ENCODE measurements around the gene NOX1.
"Not testable (repeated sequence)": the region's sequence is repeated elsewhere in the genome, so short reads cannot be mapped to it uniquely, and the experiment has no call there.

Gene NOX1

GRCh38 chrX:100817340-100817739 lies 56.8 kb downstream of the NOX1 start:
- FAIRE-seq, result no peak
- no peak for DNase-seq (ENCODE audit: insufficient read length)
- TF ChIP-seq POLR2A (IDR thresholded peaks at IDR 0.05; ENCODE audit: low read depth, low read length), result no peak
- no peak for TF ChIP-seq TAF1 (IDR thresholded peaks at IDR 0.05; ENCODE audit: borderline replicate concordance, low read depth, low read length)
- no peak for TF ChIP-seq POLR2AphosphoS5 (IDR thresholded peaks at IDR 0.05; ENCODE audit: low read depth, low read length)

- TF ChIP-seq TAF1 (IDR thresholded peaks at IDR 0.05; ENCODE audit: borderline replicate concordance, low read depth, low read length) (no peak), POLR2AphosphoS5 (IDR thresholded peaks at IDR 0.05; ENCODE audit: low read depth, low read length) (no peak), POLR2A (IDR thresholded peaks at IDR 0.05; ENCODE audit: low read depth, low read length) (no peak)
- no peak for DNase-seq (ENCODE audit: insufficient read length)
- FAIRE-seq, result no peak
These were observed 61.7 kb downstream of the NOX1 start for GRCh38 chrX:100812216-100813158.

DNA sequence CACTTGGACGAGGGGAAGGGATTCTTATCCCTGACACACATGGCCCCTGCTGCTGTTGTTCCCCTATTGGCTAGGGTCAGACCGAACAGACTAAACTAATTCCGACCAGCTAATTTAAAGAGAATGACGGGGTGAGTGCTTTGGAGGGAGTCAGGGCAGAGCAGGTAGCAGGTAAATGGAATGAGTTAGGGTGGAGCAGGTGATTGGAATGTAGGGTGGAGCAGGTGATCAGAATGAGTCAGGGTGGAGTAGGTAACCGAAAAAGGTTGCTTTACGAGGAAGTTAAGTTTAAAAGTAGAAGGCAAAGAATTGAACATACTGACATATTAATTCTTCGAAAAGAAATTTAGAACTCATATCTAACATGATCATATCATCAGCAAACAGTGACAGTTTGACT lies 65.9 kb downstream of the NOX1 start:
- not testable (repeated sequence) for DNase-seq (ENCODE audit: insufficient read length); FAIRE-seq

- DNase-seq (ENCODE audit: insufficient read length), result no peak
These were observed 69.4 kb downstream of the NOX1 start for GRCh38 chrX:100804780-100805179.

GRCh38 chrX:100802843-100803242 lies 71.3 kb downstream of the NOX1 start:
- DNase-seq (ENCODE audit: insufficient read length), result no peak
- TF ChIP-seq POLR2A (IDR thresholded peaks at IDR 0.05; ENCODE audit: low read depth, low read length) (no peak), POLR2AphosphoS5 (IDR thresholded peaks at IDR 0.05; ENCODE audit: low read depth, low read length) (no peak), TAF1 (IDR thresholded peaks at IDR 0.05; ENCODE audit: borderline replicate concordance, low read depth, low read length) (no peak)
- FAIRE-seq, result no peak

More at GRCh38 chrX:100804780-100805179, 69.4 kb downstream of the NOX1 start:
- no peak for FAIRE-seq
- TF ChIP-seq POLR2AphosphoS5 (IDR thresholded peaks at IDR 0.05; ENCODE audit: low read depth, low read length) (no peak), POLR2A (IDR thresholded peaks at IDR 0.05; ENCODE audit: low read depth, low read length) (no peak), TAF1 (IDR thresholded peaks at IDR 0.05; ENCODE audit: borderline replicate concordance, low read depth, low read length) (no peak)

DNA sequence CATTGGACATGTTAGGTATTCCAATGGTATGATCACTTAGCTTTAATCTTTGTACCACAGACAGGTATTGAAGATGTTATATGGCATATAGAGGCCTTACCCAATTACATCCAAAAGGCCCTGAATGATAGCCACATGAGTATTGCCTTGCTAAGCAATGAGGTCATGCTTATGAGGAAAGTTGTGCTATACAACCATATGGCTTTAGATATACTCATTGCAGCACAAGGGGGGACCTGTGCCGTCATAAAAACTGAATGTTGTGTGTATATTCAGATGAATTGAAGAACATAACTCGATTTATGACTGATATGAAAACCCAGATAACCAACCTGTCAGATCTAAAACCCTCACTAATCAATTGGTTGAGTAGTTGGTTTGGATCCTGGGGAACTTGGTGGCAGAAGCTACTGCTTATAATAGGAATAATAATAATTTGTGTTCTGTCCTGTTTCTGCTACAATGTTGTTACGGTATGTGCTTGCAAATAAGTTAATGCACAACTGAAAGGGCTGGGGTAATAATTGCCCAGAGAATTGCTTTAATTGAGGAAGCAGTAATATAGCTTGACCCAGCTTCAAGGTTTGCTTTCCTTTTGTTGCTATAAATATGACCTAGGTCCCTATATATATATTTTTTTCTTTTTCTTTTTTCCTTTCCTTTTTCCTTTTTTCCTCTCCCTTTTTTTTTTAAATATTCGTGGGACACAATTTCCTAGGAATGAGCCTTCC lies 75.5 kb downstream of the NOX1 start:
- no peak for DNase-seq (ENCODE audit: insufficient read length)
- no peak for FAIRE-seq
- no peak for TF ChIP-seq POLR2AphosphoS5 (IDR thresholded peaks at IDR 0.05; ENCODE audit: low read depth, low read length)
- no peak for TF ChIP-seq TAF1 (IDR thresholded peaks at IDR 0.05; ENCODE audit: borderline replicate concordance, low read depth, low read length)

- TF ChIP-seq POLR2AphosphoS5 (IDR thresholded peaks at IDR 0.05; ENCODE audit: low read depth, low read length) (no peak), TAF1 (IDR thresholded peaks at IDR 0.05; ENCODE audit: borderline replicate concordance, low read depth, low read length) (no peak), POLR2A (IDR thresholded peaks at IDR 0.05; ENCODE audit: low read depth, low read length) (no peak)
- DNase-seq (ENCODE audit: insufficient read length) (no peak), FAIRE-seq (no peak)
These were observed 76.8 kb downstream of the NOX1 start for GRCh38 chrX:100797359-100797758.

DNA sequence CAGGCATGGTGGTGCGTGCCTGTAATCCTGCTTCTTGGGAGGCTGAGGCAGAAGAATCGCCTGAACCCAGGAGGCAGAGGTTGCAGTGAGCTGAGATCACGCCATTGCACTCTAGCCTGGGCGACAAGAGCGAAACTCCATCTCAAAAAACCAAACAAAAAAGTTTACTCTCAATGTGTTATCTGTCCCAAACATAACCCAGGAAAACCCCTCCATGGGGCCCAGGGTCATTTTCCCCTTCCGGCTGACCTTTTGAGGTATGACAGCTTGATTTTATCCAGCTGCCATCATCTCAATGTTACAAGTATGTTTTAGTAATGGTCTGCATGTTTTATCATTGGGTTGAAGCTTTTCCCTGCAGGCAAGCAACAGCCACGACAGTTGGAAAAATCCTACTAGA lies 77.8 kb downstream of the NOX1 start:
- not testable (repeated sequence) for DNase-seq (ENCODE audit: insufficient read length); FAIRE-seq
